ENCODE results near the gene PCNP.
"Not testable (repeated sequence)": the region's sequence is repeated elsewhere in the genome, so short reads cannot be mapped to it uniquely, and the experiment has no call there.

Gene PCNP

GRCh38 chr3:101531473-101532086 is 42.4 kb upstream of the PCNP start:
- no peaks in the 10 kb centered on the region for H3K36me3 ChIP-seq (ENCODE audit: control insufficient read depth, insufficient read depth, low read length)
- no peak for TF ChIP-seq CTCF (IDR thresholded peaks at IDR 0.05; ENCODE audit: insufficient read depth, low read length, poor library complexity, severe bottlenecking)
- no peaks in the 10 kb centered on the region for H3K27me3 ChIP-seq (replicated peaks; ENCODE audit: control insufficient read depth, insufficient read depth, low read length)
- DNase-seq (ENCODE audit: extremely low read depth, insufficient read length): no peak
- no peak overlapping the region for H3K4me3 ChIP-seq (replicated peaks; ENCODE audit: low read depth, low read length)

- Histone ChIP-seq H3K27me3 (replicated peaks; ENCODE audit: control insufficient read depth, insufficient read depth, low read length) (no peaks in the 10 kb centered on the region), H3K4me3 (replicated peaks; ENCODE audit: low read depth, low read length) (no peak overlapping the region), H3K36me3 (ENCODE audit: control insufficient read depth, insufficient read depth, low read length) (no peaks in the 10 kb centered on the region)
- TF ChIP-seq CTCF (IDR thresholded peaks at IDR 0.05; ENCODE audit: insufficient read depth, low read length, poor library complexity, severe bottlenecking): no peak
- no peak for DNase-seq (ENCODE audit: extremely low read depth, insufficient read length)
These were observed 41.0 kb upstream of the PCNP start for GRCh38 chr3:101532783-101533602.

GRCh38 chr3:101533603-101533968 is 40.4 kb upstream of the PCNP start:
- Histone ChIP-seq H3K4me3 (replicated peaks; ENCODE audit: low read depth, low read length) (no peak overlapping the region), H3K36me3 (ENCODE audit: control insufficient read depth, insufficient read depth, low read length) (no peaks in the 10 kb centered on the region), H3K27me3 (replicated peaks; ENCODE audit: control insufficient read depth, insufficient read depth, low read length) (no peaks in the 10 kb centered on the region)
- no peak for DNase-seq (ENCODE audit: extremely low read depth, insufficient read length)
- TF ChIP-seq CTCF (IDR thresholded peaks at IDR 0.05; ENCODE audit: insufficient read depth, low read length, poor library complexity, severe bottlenecking): no peak

GRCh38 chr3:101535221-101535620 is 38.8 kb upstream of the PCNP start:
- no peak overlapping the region for H3K4me3 ChIP-seq (replicated peaks; ENCODE audit: low read depth, low read length)
- no peak for TF ChIP-seq CTCF (IDR thresholded peaks at IDR 0.05; ENCODE audit: insufficient read depth, low read length, poor library complexity, severe bottlenecking)
- no peaks in the 10 kb centered on the region for H3K36me3 ChIP-seq (ENCODE audit: control insufficient read depth, insufficient read depth, low read length)
- no peaks in the 10 kb centered on the region for H3K27me3 ChIP-seq (replicated peaks; ENCODE audit: control insufficient read depth, insufficient read depth, low read length)
- DNase-seq (ENCODE audit: extremely low read depth, insufficient read length): no peak

GRCh38 chr3:101536266-101536665 is 37.7 kb upstream of the PCNP start:
- TF ChIP-seq CTCF (IDR thresholded peaks at IDR 0.05; ENCODE audit: insufficient read depth, low read length, poor library complexity, severe bottlenecking): no peak
- no peaks in the 10 kb centered on the region for H3K36me3 ChIP-seq (ENCODE audit: control insufficient read depth, insufficient read depth, low read length)
- no peak for DNase-seq (ENCODE audit: extremely low read depth, insufficient read length)
- no peaks in the 10 kb centered on the region for H3K27me3 ChIP-seq (replicated peaks; ENCODE audit: control insufficient read depth, insufficient read depth, low read length)
- no peak overlapping the region for H3K4me3 ChIP-seq (replicated peaks; ENCODE audit: low read depth, low read length)

GRCh38 chr3:101536955-101537354 is 37.0 kb upstream of the PCNP start:
- DNase-seq (ENCODE audit: extremely low read depth, insufficient read length); H3K36me3 ChIP-seq (ENCODE audit: control insufficient read depth, insufficient read depth, low read length); H3K27me3 ChIP-seq (replicated peaks; ENCODE audit: control insufficient read depth, insufficient read depth, low read length); H3K4me3 ChIP-seq (replicated peaks; ENCODE audit: low read depth, low read length): not testable (repeated sequence)
